Naive B cell (primary cell): ENCODE data around the gene SLC22A16. TPM values are rescaled to one million over a fixed set of nuclear protein-coding genes. Genes with fewer than 3 reads are reported as not detected.
"Not testable (repeated sequence)": the region's sequence is repeated elsewhere in the genome, so short reads cannot be mapped to it uniquely, and the experiment has no call there.

ENCODE experiments used
- ATAC-seq, 2 donors: fragments of 150-1000 bp; cut with Tn5 transposase; 2 replicates each; pipeline ENCODE4 v1.10.0; 2021; ENCODE audit warnings: low read depth in 2 of 2, mild to moderate bottlenecking in 2 of 2, moderate library complexity in 2 of 2
- DNase-seq: peaks from one replicate; pipeline ENCODE4 v3.0.0; 2022
- H3K27ac Mint-ChIP-seq, 6 donors: one replicate each; pipeline ENCODE4 v1.8.0; 2020 to 2022; ENCODE audit warnings: mild to moderate bottlenecking in 6 of 6, mixed read lengths in 6 of 6, moderate library complexity in 5 of 6, inconsistent platforms in 2 of 6
- H3K27me3 Mint-ChIP-seq, 3 donors: one replicate each; pipeline ENCODE4 v1.8.0; 2021 to 2022; ENCODE audit warnings: mixed read lengths in 3 of 3, mild to moderate bottlenecking in 1 of 3
- H3K36me3 Mint-ChIP-seq, 2 donors: one replicate each; pipeline ENCODE4 v1.8.0; 2020 to 2022; ENCODE audit warnings: mixed read lengths in 2 of 2, inconsistent platforms in 1 of 2, mild to moderate bottlenecking in 1 of 2
- H3K4me1 Mint-ChIP-seq, 3 donors: one replicate each; pipeline ENCODE4 v1.8.0; 2020 to 2022; ENCODE audit warnings: mixed read lengths in 3 of 3, inconsistent platforms in 1 of 3, mild to moderate bottlenecking in 1 of 3, moderate library complexity in 1 of 3
- H3K4me3 Mint-ChIP-seq, 8 donors: one replicate each; pipeline ENCODE4 v1.8.0; 2020 to 2022; ENCODE audit warnings: mild to moderate bottlenecking in 8 of 8, mixed read lengths in 8 of 8, moderate library complexity in 8 of 8, inconsistent platforms in 2 of 8
- H3K9me3 Mint-ChIP-seq, 7 donors: one replicate each; pipeline ENCODE4 v1.8.0; 2020 to 2022; ENCODE audit warnings: mixed read lengths in 7 of 7, mild to moderate bottlenecking in 5 of 7, inconsistent platforms in 2 of 7, moderate library complexity in 1 of 7
- polyA plus RNA-seq, 6 donors: library from polyadenylated mRNA; unstranded; fragments of 300-500 nt; fragmentation: Illumina TruSeq; gene quantifications; one replicate each; pipeline ENCODE4 v1.2.3, GENCODE V29; 2021; ENCODE audit warnings: low read depth in 6 of 6

Gene SLC22A16
- polyA plus RNA-seq, 6 donors from 2014 or later: not detected

DNA sequence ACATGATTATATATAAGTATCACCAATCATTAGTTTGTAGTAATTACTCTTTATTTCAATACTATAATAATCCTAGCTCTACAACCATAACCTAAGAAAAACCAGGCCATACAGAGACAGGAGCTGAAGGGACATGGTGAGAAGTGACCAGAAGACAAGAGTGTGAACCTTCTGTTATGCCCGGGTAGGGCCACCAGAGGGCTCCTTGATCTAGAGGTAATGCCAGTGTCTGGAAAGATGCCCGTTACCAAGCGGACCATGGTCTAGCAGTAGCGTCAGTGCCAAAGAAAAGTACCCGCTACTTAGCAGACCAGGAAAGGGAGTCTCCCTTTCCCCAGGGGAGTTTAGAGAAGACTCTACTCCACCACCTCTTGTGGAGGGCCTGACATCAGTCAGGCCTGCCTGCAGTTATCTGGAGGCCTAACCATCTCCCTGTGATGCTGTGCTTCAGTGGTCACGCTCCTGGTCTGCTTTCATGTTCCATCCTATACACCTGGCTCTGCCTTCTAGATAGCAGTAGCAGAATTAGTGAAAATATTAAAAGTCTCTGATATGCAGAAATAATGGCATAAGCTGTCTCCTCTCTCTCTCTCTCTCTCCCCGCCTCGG lies 18.7 kb downstream of the SLC22A16 start:
- H3K27me3 Mint-ChIP-seq, H3K36me3 Mint-ChIP-seq, H3K4me3 Mint-ChIP-seq, H3K27ac Mint-ChIP-seq, H3K4me1 Mint-ChIP-seq, DNase-seq, ATAC-seq: not testable (repeated sequence)
- peaks cover 0 to 33% (median 15%) of the 10 kb centered on the region in 7 donors for H3K9me3 Mint-ChIP-seq

DNA sequence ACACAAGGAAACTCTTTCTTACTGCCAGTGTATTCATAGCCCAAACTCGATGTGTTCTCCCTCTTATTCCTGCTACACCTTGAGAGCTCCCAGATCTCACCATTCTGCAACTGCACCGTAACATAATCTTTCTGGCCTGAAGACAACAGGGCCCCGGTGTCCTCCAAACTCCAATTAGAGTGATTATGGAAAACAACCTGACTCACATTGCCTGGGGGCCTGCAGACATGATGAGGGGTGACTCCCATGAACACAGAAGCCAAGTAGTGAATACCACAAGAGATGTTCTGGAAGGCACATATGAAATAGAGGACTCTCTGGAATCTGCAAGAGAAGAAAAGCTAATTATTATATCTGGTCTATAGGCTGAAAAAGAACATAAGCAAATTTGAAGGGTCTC lies 19.7 kb downstream of the SLC22A16 start:
- Mint-ChIP-seq H3K36me3 (no peaks in the 10 kb centered on the region), H3K4me3 (no peak overlapping the region), H3K27ac (peak overlapping the region in 1 of 6 donors; percentile 27), H3K9me3 (peaks cover 0 to 25% (median 7%) of the 10 kb centered on the region in 7 donors), H3K4me1 (no peaks in the 10 kb centered on the region), H3K27me3 (peaks cover 0 to 9% (median 0%) of the 10 kb centered on the region in 3 donors)
- ATAC-seq (no peak), DNase-seq (no peak)

DNA sequence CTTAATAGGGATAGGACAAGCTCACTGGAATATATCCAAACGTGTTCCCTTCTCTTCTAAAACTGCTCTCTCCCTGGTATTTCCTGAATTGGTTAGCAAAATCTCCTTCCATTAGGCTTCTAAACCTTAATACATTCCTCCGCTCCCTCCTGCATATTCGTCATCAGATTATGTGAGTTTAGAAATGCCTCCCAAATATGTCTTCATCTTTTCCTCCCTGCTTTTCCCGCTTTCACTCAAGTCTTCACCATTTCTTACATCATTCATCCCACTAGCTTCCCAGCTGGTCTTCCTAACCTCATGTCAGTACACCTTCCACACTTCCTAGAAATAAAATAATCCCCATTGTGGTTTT lies 26.9 kb downstream of the SLC22A16 start:
- Mint-ChIP-seq H3K27ac (no peak overlapping the region), H3K36me3 (no peaks in the 10 kb centered on the region), H3K9me3 (peaks cover 0 to 4% (median 0%) of the 10 kb centered on the region in 7 donors)

DNA sequence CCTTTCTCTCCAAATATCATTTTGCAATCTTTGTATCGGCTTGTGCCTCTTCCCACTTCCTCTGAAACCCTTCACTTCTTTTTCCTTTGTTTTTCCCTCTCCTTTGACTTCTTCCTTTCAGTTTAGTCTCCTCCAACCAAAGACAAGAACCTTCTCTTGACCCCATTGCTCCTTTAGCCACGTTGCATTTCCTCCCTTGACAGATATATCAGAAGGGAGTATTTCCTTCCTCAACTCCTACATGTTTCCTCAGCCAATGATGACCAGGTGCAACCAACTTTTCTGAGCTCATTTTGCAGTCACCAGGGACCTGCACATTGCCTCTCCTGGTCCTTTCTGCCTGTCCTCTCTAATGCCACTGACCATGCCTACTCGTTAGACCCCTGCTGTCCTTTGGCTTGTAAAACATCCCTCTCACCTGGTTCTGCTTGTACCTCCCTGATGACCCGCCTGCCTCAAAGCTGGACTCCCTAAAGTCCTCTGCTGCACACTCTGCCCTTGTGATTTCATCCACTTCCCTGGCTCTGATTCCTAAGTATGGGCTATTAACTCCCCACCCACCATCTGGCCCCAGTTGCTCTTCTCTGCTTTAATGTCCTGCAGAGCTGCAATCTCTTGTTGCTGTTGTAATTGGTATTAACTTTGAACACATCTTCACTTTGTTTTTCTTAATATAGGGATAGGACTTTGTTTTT lies 27.4 kb downstream of the SLC22A16 start:
- ATAC-seq: no peak
- peaks cover 0 to 4% (median 0%) of the 10 kb centered on the region in 7 donors for H3K9me3 Mint-ChIP-seq
- H3K27ac Mint-ChIP-seq: no peak overlapping the region
- no peak for DNase-seq
- H3K36me3 Mint-ChIP-seq: no peaks in the 10 kb centered on the region
- H3K4me1 Mint-ChIP-seq: no peaks in the 10 kb centered on the region
- H3K4me3 Mint-ChIP-seq: no peak overlapping the region
- no peaks in the 10 kb centered on the region for H3K27me3 Mint-ChIP-seq

More for the DNA sequence above, 26.9 kb downstream of the SLC22A16 start:
- ATAC-seq (no peak), DNase-seq (no peak)
- Mint-ChIP-seq H3K4me1 (no peaks in the 10 kb centered on the region), H3K27me3 (no peaks in the 10 kb centered on the region), H3K4me3 (no peak overlapping the region)

DNA sequence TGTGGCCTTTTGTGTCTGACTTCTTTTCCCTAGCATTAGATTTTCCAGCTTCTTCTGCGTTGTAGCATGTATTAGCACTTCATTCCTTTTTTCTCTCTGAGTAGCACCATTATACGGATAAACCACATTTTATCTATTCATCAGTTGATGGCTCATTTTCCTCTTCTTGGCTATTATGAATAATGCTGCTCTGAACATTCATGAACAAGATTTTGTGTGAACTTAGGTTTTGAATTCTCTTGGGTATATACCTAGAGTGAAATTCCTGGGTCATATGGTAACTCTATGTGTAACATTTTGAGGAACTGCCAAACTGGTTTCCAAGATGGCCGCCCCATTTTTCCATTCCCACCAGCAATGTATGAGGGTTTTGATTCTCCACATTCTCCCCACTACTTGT lies 28.7 kb downstream of the SLC22A16 start:
- no peaks in the 10 kb centered on the region for H3K4me1 Mint-ChIP-seq
- no peaks in the 10 kb centered on the region for H3K36me3 Mint-ChIP-seq
- no peak for ATAC-seq

DNA sequence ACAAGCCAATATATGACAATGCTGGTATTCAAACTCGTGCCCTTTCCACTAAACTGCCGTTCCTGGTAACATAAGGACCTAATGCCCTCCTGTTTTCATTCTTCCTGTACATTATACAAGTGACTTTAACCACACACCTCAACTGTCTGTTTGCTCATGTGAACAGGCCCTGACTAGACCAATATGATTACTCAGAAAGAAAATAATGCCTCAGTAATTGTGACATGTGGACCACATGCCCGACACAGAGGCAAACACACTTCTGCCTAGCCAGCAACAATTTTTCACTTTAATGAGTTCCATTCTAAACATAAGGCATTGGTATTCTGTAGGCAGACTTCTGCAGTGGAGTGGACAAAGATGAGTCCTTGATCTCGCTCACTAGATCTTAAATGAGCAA lies 30.0 kb downstream of the SLC22A16 start:
- no peaks in the 10 kb centered on the region for H3K9me3 Mint-ChIP-seq
- no peak for ATAC-seq

More for the DNA sequence above, 28.7 kb downstream of the SLC22A16 start:
- no peak overlapping the region for H3K4me3 Mint-ChIP-seq
- H3K27ac Mint-ChIP-seq: no peak overlapping the region
- peaks cover 0 to 4% (median 0%) of the 10 kb centered on the region in 7 donors for H3K9me3 Mint-ChIP-seq
- no peaks in the 10 kb centered on the region for H3K27me3 Mint-ChIP-seq
- DNase-seq: no peak

DNA sequence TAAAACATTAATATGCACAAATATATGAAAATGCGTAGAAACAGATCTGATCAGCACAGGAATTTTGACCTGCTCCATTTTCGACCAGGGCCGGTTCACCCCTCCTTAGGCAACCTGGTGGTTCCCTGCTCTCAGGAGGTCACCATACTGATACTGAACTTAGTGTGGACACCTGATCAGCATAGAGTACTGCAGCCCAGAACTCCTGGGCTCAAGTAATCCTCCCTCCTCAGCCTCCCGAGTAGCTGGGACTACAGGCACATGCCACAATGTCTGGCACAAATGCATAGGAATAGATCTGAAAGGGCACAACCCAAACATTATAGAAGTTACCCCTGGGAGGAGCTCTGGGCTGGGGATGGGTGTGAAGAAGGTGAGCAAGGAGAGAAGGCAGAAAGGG lies 36.4 kb downstream of the SLC22A16 start:
- no peak for DNase-seq
- H3K27ac Mint-ChIP-seq: peak overlapping the region in 1 of 6 donors; percentile 83
- ATAC-seq: no peak
- no peak overlapping the region for H3K4me3 Mint-ChIP-seq
- H3K4me1 Mint-ChIP-seq: no peaks in the 10 kb centered on the region
- no peaks in the 10 kb centered on the region for H3K36me3 Mint-ChIP-seq
- H3K9me3 Mint-ChIP-seq: peaks cover 0 to 5% (median 0%) of the 10 kb centered on the region in 7 donors
- H3K27me3 Mint-ChIP-seq: peaks cover 0 to 5% (median 0%) of the 10 kb centered on the region in 3 donors

More for the DNA sequence above, 30.0 kb downstream of the SLC22A16 start:
- no peaks in the 10 kb centered on the region for H3K27me3 Mint-ChIP-seq
- H3K4me1 Mint-ChIP-seq: no peaks in the 10 kb centered on the region
- H3K27ac Mint-ChIP-seq: no peak overlapping the region
- no peak overlapping the region for H3K4me3 Mint-ChIP-seq
- DNase-seq: no peak
- H3K36me3 Mint-ChIP-seq: no peaks in the 10 kb centered on the region

DNA sequence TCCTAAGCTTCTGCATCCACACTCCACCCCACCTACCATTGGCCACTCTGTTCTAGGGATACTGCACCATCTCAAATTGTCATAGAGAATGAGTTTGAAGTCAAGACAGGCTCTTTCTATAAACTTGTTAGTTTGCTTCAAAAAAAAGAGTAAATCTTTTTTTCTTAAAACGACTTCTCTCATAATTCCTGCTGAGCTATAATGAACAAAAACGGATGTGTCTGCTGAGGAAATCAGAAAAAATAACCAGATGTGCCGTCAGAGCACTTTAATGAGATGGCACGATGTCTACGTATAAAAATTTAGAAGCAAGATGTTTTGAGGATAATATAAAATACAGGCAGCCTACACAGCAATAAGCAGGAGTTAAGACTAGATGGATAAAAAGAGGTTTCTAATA lies 37.1 kb downstream of the SLC22A16 start:
- no peak for ATAC-seq
- peaks cover 0 to 7% (median 0%) of the 10 kb centered on the region in 7 donors for H3K9me3 Mint-ChIP-seq
- no peak overlapping the region for H3K27ac Mint-ChIP-seq
- no peak for DNase-seq
- H3K4me1 Mint-ChIP-seq: no peaks in the 10 kb centered on the region
- no peak overlapping the region for H3K4me3 Mint-ChIP-seq
- H3K27me3 Mint-ChIP-seq: peaks cover 0 to 5% (median 0%) of the 10 kb centered on the region in 3 donors
- H3K36me3 Mint-ChIP-seq: no peaks in the 10 kb centered on the region

DNA sequence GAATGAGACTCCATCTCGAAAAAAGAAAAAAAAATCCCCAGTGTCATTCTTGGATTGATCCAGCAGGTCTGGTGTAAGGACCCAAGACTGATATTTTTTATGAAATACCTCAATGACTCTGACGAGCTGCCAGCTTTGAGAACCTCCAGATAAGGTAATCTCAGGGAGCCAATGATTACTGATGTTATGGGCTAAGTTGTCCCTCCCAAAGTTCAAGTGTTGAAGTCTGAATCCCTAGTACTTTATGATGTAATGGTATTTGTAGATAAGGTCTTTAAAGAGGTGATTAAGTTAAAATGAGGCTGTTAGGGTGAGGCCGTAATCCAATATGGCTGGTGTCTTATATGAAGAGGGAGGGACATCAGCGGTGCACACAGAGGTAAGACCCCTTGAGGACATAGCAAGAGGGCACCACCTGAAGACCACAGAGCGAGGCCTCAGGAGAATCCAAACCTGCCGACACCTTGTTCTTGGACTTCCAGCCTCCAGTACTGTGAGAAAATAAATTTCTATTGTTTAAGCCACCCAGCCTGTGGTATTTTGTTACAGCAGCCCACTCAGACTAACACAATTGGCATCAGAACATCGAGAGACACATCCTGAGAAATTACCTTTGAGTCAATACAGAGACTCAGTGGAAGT lies 41.3 kb downstream of the SLC22A16 start:
- Mint-ChIP-seq H3K27me3 (peaks cover 0 to 2% (median 0%) of the 10 kb centered on the region in 3 donors), H3K4me1 (no peaks in the 10 kb centered on the region), H3K4me3 (no peak overlapping the region), H3K27ac (no peak overlapping the region), H3K9me3 (peaks cover 0 to 7% (median 0%) of the 10 kb centered on the region in 7 donors), H3K36me3 (no peaks in the 10 kb centered on the region)
- no peak for DNase-seq
- no peak for ATAC-seq

DNA sequence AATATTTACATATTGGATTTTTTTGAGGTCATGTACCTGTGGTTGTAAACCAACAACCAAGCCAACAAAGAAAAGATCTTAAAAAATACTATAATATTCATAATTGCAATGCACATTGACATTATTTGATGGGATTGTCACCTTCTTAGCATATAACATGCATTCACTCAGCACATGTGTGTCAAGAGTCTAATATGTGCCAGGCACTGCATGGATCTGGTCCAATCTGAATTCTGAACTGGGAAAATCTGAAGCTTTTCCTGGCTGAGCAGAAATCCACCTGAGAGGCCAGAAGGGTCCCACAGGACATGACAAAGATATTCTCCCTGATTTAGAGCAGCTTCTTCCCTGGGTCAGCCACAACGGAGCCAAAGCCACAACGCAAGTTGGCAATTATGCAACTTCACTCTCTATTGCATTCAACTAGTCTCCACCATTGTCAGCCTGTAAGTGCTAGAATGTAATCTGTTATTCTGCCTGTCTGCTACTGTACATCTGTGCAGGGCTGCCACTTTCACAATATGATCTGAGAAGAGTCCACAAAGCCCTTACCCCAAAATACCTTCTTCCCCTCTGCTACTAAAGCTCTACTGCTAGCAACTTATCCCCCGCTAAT lies 44.0 kb downstream of the SLC22A16 start:
- ATAC-seq: no peak
- Mint-ChIP-seq H3K9me3 (peaks cover 0 to 7% (median 0%) of the 10 kb centered on the region in 7 donors), H3K27ac (peak overlapping the region in 1 of 6 donors; percentile 16), H3K27me3 (no peaks in the 10 kb centered on the region), H3K4me1 (peaks cover 0 to 7% (median 5%) of the 10 kb centered on the region in 3 donors), H3K4me3 (no peak overlapping the region), H3K36me3 (no peaks in the 10 kb centered on the region)
- no peak for DNase-seq

DNA sequence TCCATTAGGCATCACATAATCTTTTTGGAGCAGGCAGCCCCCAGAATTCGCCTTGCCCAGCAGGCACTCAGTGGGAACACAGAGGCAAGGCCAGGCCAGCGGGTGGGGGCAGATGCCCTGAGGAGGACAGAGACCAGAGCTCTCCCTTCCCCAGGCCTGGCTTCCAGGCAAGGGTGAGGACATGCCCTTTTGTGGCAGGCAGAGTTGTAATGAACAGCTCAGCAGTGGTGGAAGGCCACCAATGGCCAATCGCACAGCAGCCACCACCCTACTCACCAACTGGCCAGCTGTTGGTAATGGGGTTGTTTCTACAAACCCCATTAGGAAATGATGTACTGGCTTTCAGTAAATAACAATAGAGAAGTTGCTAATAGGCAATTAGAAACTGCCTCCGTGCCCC lies 45.7 kb downstream of the SLC22A16 start:
- ATAC-seq: no peak
- DNase-seq: no peak
- Mint-ChIP-seq H3K27ac (no peak overlapping the region), H3K4me1 (peaks cover 0 to 7% (median 5%) of the 10 kb centered on the region in 3 donors), H3K4me3 (no peak overlapping the region), H3K36me3 (no peaks in the 10 kb centered on the region), H3K9me3 (peaks cover 0 to 7% (median 0%) of the 10 kb centered on the region in 7 donors), H3K27me3 (no peaks in the 10 kb centered on the region)

DNA sequence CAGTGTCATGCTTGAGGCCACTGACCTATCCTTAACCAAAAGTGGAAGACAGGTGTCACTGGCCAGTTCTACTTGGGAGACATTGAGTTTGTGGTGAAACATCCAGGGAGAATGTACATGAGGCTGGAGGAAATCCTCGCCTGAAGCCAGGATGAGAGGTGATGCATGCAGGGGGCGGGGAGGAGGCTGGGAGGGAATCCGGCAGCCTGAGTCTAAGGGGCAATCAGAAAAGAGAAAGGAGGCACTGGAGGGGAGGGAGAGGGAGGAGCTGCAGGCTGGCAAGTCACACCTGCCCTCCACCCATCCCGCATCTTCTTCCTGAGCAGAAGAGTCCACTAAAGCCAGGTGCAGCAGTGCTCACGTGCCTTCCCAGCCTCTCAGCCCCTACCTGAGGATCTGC lies 46.2 kb downstream of the SLC22A16 start:
- Mint-ChIP-seq H3K27ac (no peak overlapping the region), H3K9me3 (peaks cover 0 to 4% (median 0%) of the 10 kb centered on the region in 7 donors), H3K4me3 (no peak overlapping the region), H3K4me1 (peaks cover 0 to 7% (median 5%) of the 10 kb centered on the region in 3 donors), H3K27me3 (no peaks in the 10 kb centered on the region), H3K36me3 (no peaks in the 10 kb centered on the region)
- DNase-seq (no peak), ATAC-seq (no peak)

DNA sequence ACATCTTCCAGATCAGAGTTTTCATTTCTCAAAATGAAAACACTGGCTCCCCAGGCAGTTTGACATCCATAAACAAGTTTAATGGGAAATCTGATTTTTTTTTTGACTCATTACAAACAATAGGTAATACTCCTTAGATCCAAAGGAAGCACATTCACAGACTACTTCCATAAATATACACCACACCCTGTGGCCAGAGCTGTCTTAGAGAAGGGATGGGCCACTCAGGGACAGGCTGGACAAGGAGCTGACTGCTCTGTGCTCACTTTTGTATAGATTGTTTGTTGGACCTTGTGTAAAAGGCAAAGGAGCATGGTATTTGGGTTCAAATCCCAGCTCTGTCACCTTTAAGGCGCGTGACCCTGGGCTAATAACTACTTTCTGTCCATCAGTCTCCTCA lies 48.3 kb downstream of the SLC22A16 start:
- H3K36me3 Mint-ChIP-seq: no peaks in the 10 kb centered on the region
- H3K27me3 Mint-ChIP-seq: peaks cover 0 to 6% (median 0%) of the 10 kb centered on the region in 3 donors
- DNase-seq (no peak), ATAC-seq (no peak)
- H3K4me3 Mint-ChIP-seq: no peak overlapping the region
- peaks cover 0 to 7% (median 5%) of the 10 kb centered on the region in 3 donors for H3K4me1 Mint-ChIP-seq
- peaks cover 0 to 2% (median 0%) of the 10 kb centered on the region in 7 donors for H3K9me3 Mint-ChIP-seq
- peak overlapping the region in 1 of 6 donors; percentile 25 for H3K27ac Mint-ChIP-seq
